Hematopoietic multipotent progenitor cell treated with erythropoietin and hydrocortisone succinate and interleukin-3 and kit ligand, for 15 days (in vitro differentiated cells): ENCODE data around the gene TRAPPC12.
"Not testable (repeated sequence)": the region's sequence is repeated elsewhere in the genome, so short reads cannot be mapped to it uniquely, and the experiment has no call there.

Experiments
- DNase-seq: peaks from one replicate; pipeline ENCODE4 v3.0.0-alpha.2; 2015; ENCODE audit warnings: low spot score

The TRAPPC12 gene

DNA sequence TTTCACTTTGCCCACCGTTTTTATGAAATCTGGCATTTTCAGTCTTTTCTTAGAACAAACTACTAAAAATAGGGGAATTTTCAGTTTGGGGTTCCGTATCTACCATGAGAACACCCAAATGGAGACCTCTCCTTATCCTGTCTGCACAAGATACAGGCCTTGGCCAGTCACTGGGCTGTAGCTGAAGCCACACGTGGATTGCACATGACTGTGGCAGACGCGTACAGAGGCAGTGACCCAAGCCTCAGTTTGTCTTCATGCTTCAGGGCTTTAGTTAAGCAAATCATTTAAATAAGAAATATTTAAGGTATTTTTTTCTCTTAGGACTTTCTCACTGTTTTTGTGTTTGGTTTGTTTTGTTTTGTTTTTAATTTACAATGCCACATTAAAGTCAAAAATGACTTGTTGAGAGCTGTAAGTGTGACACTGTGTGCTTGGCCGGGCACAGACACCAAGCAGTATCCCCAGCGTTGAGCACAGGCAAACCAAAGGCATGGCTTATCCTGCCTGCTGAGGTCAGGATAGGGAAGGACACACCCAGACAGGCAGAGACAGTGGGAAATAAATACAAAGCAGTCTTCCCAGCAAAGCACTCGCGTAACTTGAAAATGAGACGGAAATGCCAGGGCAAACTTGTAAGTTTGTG is 53.3 kb downstream of the TRAPPC12 start:
- DNase-seq, result no peak

DNA sequence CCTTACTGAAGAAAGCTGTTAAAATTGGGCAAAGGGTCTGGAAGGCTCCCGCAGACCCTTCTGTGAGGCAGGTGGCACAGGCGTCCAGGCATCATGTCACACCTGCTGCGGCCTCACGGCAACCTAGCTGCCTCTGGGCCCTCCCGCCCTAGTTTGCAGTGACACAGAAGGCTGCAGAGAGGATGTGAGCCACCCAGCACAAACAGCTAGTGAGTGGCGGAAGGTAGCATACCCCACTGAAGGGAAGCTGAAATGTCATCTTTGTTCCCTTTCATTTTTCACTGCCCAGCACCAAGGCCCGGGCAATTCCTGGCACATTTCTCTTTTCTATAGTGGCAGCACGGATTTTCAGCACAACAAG is 53.8 kb downstream of the TRAPPC12 start:
- DNase-seq, result no peak

DNA sequence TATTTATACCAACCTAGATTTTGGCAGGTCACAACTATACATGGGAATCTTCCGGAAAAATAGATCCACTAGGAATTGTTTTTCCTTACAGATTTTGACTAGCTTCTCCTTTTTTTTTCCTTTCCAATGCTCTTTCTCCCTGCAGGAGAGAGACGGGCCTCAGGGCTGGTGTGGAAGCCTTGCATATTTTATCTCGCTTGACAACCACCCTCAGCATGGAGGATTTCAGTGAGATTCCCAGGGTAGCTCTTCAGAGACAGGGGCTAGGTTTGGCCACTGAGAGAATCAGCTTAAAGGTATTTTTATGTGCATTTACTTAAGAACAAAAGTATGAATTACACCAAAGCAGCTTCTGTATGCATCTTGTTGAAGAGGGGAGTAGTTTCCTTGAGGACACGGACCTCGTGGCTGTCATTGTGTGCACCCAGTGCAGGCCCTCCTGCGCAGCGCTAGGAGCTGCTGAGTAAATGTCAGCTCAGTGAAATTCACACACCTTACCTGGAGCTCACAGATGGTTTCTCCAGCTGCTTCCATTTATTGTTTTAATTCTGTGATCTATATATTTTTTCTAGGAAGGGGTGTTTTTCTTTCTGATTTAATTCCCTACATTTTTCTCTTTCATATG is 54.4 kb downstream of the TRAPPC12 start:
- no peak for DNase-seq

DNA sequence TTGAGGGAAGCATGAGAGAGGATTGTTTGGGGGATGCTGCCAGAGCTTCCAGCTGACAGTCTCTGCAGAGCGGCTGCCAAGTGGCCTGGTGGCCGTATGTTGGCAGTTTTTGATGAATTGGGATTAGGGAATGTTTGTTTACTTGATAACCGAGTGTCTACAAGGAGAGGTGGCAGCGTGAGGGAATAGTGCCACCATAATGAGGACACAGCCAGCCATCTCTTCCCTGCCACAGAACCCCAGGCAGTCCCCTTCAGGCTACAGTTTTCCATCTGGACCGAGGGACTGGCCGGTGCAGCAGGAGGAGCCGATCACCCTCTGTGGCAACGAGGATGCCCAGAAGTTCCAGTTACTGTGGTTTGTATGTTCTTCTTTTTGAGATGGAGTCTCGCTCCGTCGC is 55.2 kb downstream of the TRAPPC12 start:
- no peak for DNase-seq

DNA sequence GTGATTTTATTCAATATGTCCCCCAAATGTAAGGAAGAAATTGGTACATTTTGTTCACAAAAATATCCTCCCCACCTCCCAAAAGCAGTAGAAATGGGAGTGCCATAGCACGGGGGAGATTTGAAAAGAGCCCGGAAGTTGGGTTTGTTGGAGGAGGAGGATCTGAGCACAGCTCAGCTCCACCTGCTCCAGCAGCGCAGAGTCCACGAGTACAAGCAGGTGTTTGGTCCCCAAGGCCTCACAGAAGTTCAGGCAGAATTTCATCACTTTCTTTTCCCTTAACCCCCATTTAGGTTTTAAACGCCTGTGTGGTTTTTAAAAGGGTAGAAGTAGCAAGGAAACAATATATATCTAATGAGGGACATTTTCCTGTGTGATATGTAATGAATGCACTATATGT is 56.0 kb downstream of the TRAPPC12 start:
- DNase-seq, result no peak

DNA sequence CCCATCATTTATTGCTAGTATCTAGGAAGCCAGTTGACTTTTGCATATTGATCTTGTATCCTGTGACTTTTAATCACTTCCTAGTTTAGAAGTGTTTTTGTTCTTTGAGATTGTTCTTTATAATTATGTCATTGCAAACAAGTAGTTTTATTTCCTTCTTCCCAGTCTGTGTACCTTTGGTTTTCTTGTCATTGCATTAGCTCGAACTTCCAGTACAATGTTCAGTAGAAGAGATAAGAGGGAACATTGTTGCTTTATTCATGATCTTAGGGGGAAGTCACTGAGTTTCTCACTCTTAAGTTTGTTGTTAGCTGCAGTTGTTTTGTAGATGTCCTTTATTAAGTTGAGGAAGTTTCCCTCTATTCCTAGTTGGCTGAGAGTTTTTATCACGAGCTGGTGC is 61.0 kb downstream of the TRAPPC12 start:
- DNase-seq, result no peak

DNA sequence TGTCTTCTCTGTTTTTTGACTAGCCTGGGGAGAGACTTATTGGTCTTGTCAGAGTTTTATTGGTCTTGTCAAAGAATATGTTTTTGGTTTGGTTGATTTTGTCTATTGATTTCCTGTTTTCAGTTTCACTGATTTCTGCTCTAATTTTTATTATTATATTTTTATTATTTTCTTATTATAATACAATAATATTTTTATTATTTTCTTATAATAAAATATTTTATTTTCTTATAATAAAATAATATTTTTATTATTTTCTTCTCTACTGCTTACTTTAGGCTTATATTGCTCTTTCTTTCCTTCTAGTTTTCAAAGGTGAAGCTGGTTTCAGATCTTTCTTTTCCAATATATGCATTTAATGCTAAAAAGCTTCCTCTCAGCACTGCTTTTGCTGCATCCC is 62.0 kb downstream of the TRAPPC12 start:
- no peak for DNase-seq

DNA sequence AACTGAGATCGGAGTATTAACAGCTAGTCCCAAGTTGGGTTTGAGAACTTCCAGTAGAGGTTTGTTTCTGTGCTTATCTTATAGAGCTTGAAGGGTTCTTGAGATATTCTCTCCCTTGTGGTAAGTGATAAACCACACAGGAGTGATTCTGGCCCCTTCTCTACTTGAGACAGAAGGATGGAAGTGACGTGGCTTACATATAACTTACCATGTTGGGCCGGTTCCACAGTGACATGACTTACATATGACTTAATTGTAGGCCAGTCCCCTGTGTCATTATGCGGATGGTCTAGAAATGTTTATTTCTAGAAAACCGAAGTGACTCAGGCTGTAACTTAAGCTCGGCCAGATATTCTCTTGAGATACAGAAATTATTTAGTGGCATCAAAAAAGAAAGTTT is 62.7 kb downstream of the TRAPPC12 start:
- no peak for DNase-seq

DNA sequence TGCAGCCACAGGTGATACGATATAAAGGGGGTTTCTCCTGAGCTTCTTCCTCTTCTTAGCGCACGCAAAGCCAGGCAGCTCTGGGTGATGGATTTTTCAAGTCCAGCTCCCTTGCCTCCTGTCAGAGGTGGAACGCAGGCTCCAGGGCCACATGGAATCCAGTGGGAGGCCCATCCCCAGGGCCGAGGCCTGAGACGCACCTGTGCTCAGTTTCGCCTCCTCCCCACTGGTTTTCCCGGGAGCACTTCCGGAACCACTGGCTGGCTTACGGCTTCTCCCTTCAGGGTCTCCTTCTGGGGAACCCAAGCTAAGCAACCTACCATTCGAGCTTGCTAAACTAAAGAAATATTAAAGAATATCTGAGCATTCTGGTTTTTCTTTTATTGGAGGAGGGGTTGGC is 63.6 kb downstream of the TRAPPC12 start:
- DNase-seq, result no peak

DNA sequence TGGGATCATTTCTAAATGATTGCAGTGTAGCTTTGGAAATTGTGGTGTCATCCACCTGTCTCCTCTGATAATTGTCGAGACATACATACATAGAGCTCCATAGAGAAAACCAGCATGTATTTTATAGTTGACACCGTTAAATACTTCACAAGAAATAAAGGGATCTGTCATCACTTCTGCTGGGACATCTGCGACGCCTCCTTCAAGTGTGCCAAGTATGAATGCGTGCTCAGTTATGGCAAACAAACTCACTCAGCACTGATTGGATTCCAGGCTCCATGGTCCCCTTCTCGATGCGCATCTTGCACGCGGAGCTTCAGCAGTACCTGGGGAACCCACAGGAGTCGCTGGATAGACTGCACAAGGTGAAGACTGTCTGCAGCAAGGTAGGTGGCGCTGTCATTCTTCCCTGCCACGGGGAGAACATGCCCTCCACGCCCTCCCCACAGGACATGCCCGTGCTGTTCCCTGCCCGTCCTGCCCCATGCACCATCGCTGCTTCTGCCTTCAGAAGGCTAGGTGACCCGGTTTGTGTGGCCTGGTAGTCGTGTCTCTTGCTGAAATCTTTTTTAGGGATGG is 64.1 kb downstream of the TRAPPC12 start:
- no peak for DNase-seq

DNA sequence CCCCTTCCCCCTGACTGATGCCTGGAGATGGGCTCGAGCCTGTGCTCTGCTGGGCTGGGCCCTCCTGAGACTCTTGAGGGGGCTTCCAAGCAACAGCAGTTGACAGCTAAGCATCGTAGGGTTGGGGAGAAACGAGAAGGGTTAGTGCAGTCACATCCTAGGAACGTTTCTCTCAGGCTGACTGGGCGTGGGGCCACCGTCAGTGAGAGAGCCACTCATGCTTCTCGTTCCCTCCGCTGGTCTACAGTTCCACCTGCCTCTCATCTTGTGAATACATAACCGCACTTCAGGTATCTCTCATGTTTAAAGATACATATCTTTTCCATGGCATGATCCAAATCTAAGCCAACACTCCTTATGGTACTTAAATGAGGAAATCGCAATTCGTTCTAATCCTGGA is 66.4 kb downstream of the TRAPPC12 start:
- DNase-seq, result no peak

DNA sequence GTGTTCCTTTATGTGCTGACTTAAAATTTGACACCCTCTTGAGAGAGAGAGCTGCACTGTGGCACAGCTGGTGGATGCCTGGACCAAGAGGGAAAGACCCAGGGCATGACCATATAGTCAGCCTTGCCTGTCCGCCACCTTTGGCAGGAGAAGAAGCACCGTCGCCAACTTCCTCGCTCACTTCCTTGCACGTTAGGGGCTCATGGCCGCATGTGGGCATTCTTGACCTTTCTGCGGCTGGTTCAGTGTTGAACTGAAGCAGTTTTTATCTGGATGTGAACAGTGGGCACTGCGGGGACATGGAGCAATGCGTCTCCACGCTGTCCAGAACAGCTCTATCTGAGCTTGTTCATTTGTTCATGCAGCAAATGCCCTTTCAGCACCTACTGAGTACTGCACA is 66.9 kb downstream of the TRAPPC12 start:
- no peak for DNase-seq

DNA sequence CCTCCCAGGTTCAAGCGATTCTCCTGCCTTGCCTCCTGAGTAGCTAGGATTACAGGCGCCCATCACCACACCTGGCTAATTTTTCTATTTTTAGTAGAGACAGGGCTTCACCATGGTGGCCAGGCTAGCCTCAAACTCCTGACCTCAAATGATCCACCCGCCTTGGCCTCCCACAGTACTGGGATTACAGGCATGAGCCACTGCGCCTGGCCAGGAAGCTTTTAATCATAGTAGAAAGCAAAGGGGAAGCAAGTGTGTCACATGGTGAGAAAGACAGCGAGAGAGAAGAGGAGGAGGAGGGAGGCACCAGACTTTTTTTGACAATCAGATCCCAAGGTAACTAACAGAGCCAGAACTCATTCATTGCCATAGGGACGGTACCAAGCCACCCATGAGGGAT is 67.7 kb downstream of the TRAPPC12 start:
- not testable (repeated sequence) for DNase-seq

DNA sequence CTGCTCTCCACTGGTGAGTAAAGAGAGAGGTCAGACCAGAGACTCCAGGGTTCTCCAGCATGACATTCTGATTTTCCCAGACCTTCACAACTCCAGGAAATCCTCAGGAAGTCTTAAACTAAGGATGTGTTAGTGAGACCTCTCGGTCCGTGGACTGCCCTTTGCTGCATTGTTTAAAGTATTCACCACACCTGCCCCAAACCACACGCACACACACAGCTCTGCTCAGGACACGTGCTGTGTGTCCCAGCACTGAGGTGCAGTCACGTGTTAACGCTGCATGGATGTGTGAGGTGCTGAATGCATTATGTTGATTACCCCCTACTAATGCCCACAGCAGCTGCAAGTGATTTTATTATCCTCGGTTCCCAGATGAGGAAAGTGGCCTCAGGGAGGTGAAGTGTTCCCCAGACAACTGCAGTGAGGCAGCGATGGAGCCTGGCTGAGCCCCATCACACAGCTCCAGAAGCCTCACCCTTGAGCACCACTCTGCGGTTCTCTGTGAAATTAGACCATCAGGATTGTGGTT is 68.4 kb downstream of the TRAPPC12 start:
- no peak for DNase-seq

DNA sequence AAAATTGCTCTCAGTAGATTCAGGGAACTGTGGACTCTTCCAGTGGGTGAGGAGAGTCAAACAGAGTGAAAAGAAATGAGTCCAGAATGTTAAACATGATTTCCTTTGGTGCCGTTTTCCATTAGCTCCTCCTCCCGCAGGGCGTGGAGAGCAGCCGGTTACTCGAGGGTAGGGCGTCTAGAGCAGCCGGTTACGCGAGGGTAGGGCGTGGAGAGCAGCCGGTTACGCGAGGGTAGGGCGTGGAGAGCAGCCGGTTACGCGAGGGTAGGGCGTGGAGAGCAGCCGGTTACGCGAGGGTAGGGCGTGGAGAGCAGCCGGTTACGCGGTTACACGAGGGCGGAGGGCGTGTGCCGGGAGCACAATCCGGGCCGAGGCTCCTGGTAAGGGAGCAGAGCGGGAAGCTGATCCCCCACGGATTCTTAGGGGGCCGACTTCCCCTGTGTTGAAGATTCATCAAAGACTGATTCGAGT is 69.0 kb downstream of the TRAPPC12 start:
- DNase-seq, result not testable (repeated sequence)

DNA sequence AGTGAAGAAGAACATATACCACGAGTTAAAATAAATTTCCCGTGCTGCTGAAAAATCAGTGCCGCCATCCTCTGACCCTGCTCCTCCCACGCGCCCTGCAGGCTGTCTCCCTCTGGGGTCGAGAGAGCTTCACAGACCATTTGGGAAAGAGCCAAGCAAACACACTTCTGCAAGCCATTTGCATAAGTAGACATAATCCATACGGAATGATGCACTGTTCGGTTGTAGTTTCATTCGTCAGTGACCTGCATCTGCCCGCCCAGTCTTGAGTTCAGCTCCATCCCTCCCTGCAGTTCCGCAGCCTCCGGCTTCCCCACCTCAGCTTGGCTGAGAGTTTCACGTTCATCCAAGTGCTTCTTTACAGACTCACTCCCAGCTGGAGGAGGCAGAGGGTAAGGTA is 69.6 kb downstream of the TRAPPC12 start:
- no peak for DNase-seq

DNA sequence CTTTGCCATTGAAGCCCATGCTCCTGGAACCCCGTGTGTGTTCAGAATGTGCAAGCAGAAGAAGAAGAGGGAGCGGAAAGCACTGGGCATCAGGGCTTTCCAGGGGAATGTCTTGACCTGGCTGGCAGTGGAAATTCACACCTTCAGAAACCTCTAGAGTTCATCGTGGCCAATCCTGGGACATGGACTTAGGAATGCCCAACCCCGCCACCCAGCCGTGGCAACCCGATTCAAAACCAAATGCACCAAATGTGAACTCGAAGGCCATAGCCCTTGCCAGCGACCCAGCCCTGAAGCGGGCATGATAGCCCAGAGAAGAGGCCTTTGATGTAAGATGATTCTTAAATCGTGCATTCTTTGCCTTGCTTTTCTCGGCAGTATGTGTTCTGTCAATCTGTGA is 70.4 kb downstream of the TRAPPC12 start:
- DNase-seq, result no peak

DNA sequence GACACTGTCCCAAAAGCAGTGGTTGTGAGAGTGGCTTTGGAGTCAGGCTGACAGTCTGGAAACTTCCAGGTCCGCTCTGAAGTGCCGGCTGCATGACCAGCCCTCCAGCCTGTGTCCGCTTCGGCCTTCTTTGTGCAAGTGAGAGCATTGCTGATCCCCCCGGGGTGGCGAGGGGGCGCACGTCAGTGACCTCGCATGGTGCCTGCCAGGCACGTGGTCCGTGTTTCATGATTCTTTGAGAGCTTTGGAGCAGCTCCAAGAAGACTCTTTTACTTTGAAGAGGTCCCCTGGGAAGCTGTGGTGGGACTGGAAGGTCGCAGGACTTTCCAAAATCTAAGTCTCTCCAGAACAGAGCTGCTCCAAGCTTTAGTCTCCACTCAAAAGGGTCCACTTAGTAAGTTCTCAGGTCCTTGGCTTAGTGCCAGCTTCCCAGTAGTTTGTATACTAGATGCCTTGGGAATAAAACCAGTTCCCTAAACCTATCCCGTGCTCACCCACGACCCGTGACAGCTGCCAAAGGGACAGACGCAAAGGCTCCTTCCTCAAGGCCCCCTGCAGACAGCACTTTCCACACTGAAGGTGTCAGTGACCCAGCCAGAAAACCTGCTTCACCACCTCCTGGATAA is 71.0 kb downstream of the TRAPPC12 start:
- DNase-seq, result no peak

DNA sequence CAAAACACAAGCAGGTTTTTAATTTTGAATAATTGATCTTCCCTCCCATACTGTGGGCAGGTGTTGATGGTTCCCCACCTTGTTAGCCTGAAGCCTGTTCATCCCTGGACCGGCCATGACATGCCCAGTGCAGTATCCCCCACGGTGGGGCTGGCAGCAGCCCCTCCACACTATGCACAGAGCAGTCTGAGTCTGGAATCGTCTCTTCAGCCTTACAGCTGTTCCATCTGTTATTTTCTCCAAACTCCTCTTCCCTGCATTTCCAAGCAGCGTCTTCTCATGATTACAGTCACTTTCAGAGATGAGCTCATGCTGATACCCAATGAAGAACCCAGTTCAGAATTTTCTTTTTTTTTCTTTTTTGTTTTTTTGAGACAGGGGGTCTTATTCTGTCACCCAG is 71.7 kb downstream of the TRAPPC12 start:
- DNase-seq, result no peak

DNA sequence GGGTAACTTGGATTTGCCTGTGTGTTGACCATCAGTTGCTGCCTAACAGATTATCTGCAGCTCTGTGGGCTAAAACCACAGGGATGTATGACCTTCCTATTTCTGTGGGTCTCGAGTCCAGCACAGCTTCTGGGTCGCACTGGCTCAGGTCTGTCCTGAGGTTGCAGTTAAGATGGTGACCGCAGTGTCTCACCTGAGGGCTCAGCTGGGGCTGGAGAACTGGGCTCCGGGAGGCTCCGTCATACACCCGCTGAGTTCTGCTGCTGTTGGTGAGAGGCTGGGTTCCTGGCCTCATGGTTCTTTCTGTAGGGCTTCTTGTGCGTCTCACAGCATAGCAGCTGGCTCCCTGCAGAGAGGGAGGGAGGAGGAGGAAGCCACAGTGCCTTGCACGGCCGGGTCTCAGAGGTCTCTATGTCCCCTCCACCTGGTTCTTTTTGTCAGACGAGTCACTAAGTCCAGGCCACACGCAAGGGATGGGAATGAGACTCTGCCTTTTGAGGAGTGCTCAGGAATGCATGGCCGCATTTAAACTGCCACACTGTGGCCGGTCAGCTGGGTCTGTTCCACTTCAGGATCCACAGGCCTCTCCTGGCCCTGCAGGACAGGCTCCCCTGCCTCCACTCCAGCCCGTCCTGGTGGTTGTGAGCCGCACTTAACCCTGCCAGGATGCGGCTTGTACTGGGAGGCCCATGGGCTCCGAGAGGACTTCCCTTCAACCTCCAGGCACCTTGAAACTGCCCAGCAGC is 72.6 kb downstream of the TRAPPC12 start:
- no peak for DNase-seq

DNA sequence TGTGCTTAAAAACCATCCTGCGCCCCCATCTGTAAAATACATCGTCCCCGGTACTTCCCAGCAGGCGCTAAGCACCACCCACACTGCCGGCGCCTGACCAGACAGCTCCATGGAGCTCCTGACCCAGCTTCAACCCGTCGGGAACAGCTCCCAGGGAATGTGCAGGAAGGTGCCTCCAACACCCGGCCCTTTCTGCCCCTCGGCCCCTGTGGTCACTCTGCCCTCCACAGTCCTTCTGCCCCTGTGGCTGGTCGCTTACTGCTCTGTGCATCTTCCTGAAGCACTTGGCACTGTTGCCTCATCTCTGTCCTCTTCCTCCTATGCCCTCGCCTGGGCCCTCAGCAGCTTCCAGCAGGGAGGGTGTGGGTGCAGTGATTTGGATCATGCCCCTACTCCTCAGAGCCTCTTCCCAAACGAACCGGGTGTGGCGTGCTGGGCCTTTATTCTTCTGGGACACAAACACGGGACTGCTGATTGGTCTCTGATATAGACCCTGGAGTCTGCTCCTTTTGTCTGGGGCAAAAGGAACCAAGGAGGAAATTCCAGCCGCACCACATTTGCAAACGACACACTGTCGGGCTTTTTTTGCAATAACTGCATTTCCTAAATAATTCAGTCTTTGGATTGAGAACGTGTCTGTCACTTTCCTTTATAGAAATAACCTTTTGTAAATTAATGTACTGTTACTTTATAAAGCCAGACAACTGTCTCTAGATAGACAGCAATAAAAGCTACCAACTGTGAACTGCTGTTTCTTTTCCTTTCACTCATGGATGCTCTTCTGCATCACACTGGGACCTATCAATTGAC is 73.9 kb downstream of the TRAPPC12 start:
- no peak for DNase-seq

DNA sequence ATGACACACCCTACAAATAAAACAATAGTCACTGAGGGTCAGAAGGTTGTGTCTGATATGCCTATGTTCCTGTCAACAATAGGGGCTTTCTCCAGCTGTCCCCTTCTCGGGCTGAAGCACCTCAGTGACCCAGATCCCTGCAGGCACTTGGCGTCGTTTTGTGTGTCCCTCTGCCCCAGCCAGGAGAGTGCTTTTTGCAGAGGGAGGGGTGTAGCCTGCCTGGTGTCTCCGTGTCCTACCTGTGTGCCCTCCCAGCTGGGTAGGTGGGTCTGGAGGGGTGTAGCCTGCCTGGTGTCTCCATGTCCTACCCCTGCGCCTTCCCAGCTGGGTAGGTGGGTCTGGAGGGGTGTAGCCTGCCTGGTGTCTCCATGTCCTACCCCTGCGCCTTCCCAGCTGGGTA is 74.5 kb downstream of the TRAPPC12 start:
- DNase-seq, result not testable (repeated sequence)
